WERI-Rb-1 (cell line): Measurements from ENCODE around the gene GPC1.

ENCODE experiments used
- DNase-seq: peaks from one replicate; pipeline ENCODE4 v3.0.0-alpha.2; 2020
- H3K27ac ChIP-seq: fragments of 250-450 bp; sonication (Bioruptor Pico); 2 replicates; pipeline ENCODE4 v1.5.1; 2020; ENCODE audit warnings: mild to moderate bottlenecking, moderate library complexity
- H3K27me3 ChIP-seq: fragments of 250-450 bp; sonication (Bioruptor Pico); 2 replicates; pipeline ENCODE4 v1.5.1; 2021; ENCODE audit warnings: mild to moderate bottlenecking, low read depth, moderate library complexity; ENCODE audit not compliant: insufficient read depth, severe bottlenecking
- H3K36me3 ChIP-seq: fragments of 250-450 bp; sonication (Bioruptor Pico); 2 replicates; pipeline ENCODE4 v1.5.1; 2020; ENCODE audit warnings: mild to moderate bottlenecking, moderate library complexity
- H3K4me3 ChIP-seq: 2 replicates; pipeline ENCODE4 v1.5.1; 2011; ENCODE audit warnings: low read depth, mild to moderate bottlenecking, control low read depth, low read length
- H3K9me3 ChIP-seq: fragments of 250-450 bp; sonication (Bioruptor Pico); 2 replicates; pipeline ENCODE4 v1.5.1; 2021; ENCODE audit warnings: mild to moderate bottlenecking, moderate library complexity; ENCODE audit not compliant: severe bottlenecking
- TF ChIP-seq, protein P1 (sequence below): IDR thresholded peaks from 2 replicates; pipeline ENCODE4 v1.5.1; 2011; ENCODE audit warnings: low read depth, mild to moderate bottlenecking, control low read depth, inconsistent platforms, low read length

The GPC1 gene

DNA sequence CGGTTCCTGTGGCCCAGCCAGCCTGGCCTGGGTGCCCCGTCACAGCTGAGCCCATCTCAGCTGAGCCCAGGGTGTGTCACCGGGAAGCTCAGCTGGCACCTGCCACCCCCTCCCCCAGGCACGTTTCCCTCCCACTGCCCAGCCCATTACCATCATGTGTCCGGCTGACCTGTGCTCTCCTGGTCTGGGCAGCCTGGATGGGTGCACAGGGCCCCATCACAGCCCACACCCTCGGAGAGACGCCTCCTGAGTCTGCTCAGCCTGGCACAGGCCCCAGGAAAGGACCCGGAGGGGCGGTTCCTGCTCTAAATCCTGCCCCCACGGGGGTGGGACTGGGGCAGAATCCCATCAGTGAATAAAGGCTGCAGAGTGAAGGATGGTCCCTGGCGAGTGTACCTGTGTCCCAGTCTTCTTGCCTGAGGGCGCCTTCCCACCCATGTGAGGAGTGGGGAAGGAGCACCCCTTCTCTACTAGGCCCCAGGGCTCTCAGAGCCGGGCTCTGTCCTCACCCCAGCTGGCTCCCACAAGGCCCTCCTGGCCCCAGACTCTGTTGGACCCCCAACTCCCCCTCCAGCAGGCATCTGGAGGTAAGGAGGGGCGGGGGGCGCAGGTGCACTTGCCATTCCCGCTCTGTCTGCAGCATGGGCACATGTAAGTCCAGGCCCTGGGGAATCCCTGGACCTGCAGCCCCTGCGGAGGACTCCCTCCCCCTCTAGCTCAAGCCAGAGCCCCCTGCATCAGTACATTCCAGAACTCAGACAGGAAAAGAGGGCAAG lies 21.2 kb downstream of the GPC1 start:
- no peak overlapping the region for H3K27ac ChIP-seq
- no peaks in the 10 kb centered on the region for H3K27me3 ChIP-seq
- TF ChIP-seq, protein P1, sequence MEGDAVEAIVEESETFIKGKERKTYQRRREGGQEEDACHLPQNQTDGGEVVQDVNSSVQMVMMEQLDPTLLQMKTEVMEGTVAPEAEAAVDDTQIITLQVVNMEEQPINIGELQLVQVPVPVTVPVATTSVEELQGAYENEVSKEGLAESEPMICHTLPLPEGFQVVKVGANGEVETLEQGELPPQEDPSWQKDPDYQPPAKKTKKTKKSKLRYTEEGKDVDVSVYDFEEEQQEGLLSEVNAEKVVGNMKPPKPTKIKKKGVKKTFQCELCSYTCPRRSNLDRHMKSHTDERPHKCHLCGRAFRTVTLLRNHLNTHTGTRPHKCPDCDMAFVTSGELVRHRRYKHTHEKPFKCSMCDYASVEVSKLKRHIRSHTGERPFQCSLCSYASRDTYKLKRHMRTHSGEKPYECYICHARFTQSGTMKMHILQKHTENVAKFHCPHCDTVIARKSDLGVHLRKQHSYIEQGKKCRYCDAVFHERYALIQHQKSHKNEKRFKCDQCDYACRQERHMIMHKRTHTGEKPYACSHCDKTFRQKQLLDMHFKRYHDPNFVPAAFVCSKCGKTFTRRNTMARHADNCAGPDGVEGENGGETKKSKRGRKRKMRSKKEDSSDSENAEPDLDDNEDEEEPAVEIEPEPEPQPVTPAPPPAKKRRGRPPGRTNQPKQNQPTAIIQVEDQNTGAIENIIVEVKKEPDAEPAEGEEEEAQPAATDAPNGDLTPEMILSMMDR, result no peak
- no peak overlapping the region for H3K4me3 ChIP-seq
- no peaks in the 10 kb centered on the region for H3K36me3 ChIP-seq
- no peak for DNase-seq
- no peaks in the 10 kb centered on the region for H3K9me3 ChIP-seq

DNA sequence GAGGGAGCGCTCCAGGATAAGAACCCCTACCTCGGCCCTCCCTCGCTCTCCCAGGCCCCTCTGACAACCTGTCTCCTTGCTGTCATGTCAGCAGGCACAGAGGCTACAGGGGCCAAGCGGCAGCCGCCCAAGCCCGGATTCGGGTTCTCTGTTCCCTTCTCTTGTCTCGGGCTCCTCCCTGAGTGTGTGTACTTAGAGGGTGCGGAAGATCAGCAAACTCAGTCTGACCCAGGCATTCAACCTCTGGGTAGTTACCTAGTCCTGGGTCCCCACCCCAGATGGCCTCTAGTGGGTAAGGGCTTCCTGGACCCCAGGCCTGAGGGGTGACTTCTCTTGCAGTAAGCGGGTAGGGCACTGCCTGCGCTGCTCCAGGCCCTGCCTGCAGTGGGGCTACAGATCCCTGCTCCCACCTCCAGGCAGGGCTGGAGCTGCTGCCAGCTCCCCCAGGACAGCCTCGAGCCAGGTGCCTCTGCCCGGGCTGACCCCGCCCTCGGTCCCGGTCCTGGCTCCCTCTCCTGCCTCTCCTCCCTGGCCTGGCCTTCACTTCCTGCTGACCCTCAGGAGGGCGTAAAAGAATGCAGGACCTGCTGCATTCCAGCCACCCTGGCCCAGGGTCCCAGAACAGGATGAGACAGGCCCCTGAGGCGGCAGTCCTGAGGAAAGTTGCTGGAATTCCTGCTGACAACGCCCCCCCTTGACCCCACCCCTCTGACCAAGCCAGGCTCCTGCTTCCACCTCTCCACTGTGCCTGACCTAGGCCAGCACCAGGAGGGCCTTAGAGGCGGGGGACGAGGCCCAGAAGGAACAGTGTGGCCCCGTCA lies 22.0 kb downstream of the GPC1 start:
- H3K27me3 ChIP-seq, result no peaks in the 10 kb centered on the region
- no peak for DNase-seq
- H3K36me3 ChIP-seq, result peaks cover 4% of the 10 kb centered on the region
- no peak overlapping the region for H3K4me3 ChIP-seq
- TF ChIP-seq, protein P1, result no peak
- no peak overlapping the region for H3K27ac ChIP-seq
- no peaks in the 10 kb centered on the region for H3K9me3 ChIP-seq

DNA sequence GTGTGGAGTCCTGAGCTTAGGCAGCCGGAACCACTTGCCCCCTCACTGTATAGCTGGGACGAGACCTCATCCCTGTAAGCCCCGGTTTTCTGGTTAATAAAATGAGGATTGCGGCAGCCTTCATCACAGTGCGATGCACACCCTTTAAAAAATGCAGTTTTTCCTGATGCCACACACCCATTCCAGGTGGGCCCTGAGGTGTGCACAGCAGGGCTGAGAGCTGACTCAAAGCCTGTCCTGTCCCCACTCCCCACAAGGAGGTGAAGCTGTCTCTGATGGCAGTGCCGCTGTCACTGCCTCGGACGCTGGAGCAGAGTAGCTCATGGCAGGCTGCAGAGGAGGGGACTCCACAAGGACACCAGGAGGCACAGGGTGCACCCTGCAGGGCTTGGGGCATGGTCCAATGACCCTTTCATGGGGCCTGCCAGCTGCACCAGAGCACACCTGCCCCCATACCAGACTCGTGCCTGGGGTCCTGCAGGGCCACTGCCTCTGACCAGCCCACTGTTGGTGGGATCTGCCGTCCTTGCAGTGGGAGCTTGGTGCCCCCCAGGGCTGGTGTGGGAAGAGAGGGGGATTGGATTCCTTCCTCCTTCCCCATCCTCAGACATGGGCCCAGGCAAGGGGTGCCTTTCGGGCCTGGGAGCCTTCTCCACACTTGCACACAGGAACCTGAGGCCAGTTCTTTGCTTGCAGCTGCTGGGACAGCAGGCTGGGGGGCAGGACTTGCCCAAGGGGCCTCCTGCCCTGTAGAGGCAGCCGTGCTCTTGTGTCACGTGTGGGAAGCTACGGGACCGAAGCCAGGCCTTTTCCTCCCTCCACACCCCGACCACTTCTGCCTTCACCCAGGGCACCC lies 22.8 kb downstream of the GPC1 start:
- H3K4me3 ChIP-seq, result no peak overlapping the region
- H3K36me3 ChIP-seq, result peaks cover 4% of the 10 kb centered on the region
- TF ChIP-seq, protein P1, result no peak
- H3K27me3 ChIP-seq, result no peaks in the 10 kb centered on the region
- no peaks in the 10 kb centered on the region for H3K9me3 ChIP-seq
- DNase-seq, result no peak
- H3K27ac ChIP-seq, result no peak overlapping the region

DNA sequence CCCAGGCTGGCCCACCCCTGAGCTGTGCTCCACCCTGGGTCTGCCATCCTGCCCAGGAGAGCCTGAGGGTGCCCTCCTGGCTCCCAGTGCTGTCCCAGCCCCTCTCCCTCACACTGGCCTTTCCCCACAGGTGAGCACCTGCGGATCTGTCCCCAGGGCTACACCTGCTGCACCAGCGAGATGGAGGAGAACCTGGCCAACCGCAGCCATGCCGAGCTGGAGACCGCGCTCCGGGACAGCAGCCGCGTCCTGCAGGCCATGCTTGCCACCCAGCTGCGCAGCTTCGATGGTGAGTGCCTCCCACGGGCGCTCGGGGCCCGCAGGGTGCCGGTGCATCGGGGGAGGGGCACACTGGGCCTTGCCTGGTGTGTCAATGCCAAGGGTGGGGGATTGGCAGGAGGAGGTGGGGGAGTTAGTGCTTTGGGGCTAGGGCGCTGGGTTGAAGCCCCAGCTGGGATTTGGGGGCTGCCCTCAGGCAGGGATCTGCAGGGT lies 23.5 kb downstream of the GPC1 start:
- no peaks in the 10 kb centered on the region for H3K27me3 ChIP-seq

More for the DNA sequence above, 23.5 kb downstream of the GPC1 start:
- no peaks in the 10 kb centered on the region for H3K9me3 ChIP-seq
- peak; percentile 11 for DNase-seq
- H3K36me3 ChIP-seq, result peaks cover 5% of the 10 kb centered on the region
- peak overlapping the region; percentile 78 for H3K27ac ChIP-seq
- TF ChIP-seq, protein P1, result no peak
- no peak overlapping the region for H3K4me3 ChIP-seq
